Brain microvascular endothelial cell (primary cell): Measurements from ENCODE around the gene CLDN16.

Experiments used
- DNase-seq: peaks from one replicate; pipeline ENCODE4 v3.0.0-alpha.2; 2020
- H3K27ac ChIP-seq: fragments of 250-450 bp; sonication (Bioruptor Pico); 2 replicates; pipeline ENCODE4 v1.5.1; 2020; ENCODE audit warnings: mild to moderate bottlenecking, moderate library complexity
- H3K27me3 ChIP-seq: fragments of 250-450 bp; sonication (Bioruptor Pico); replicated peaks from 2 replicates; pipeline ENCODE4 v1.5.1; 2020; ENCODE audit warnings: mild to moderate bottlenecking
- H3K36me3 ChIP-seq: fragments of 250-450 bp; sonication (Bioruptor Pico); replicated peaks from 2 replicates; pipeline ENCODE4 v1.5.1; 2020; ENCODE audit warnings: mild to moderate bottlenecking
- H3K4me3 ChIP-seq: 2 replicates; pipeline ENCODE4 v1.5.1; 2011; ENCODE audit warnings: low read depth, mild to moderate bottlenecking, control low read depth, low read length, moderate library complexity
- in situ Hi-C: cut with HindIII; loops from 2 replicates; pipeline ENCODE4 v1.10.0; 2017; ENCODE audit warnings: low sequenced_read_pairs, low pct_ligation_motif_present
- TF ChIP-seq, protein P1 (sequence below): IDR thresholded peaks from 2 replicates; pipeline ENCODE4 v1.5.1; 2011; ENCODE audit warnings: low read depth, mild to moderate bottlenecking, moderate library complexity, low read length, control low read depth, inconsistent platforms; ENCODE audit errors: missing control alignments

The CLDN16 gene

DNA sequence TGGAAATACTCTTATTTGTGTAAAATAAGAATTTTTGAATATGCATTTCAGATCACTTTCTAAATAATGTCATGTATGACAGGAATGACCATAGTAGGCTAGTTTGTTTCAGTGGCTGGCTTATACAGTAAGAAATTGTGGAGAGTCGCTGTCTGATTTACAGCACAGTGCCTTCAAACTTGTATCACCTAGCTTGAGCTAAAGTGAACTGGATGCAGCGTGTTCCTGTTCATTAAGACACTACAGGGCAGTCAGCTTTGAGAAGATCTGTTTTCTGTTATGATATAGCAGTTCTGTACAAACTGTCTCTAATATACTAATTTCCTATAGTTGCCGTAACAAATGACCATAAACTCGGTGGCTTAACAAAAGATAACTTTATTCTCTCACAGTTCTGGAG, 9.9 kb downstream of the CLDN16 start:
- Histone ChIP-seq H3K4me3 (no peak overlapping the region), H3K27ac (no peak overlapping the region), H3K27me3 (no peaks in the 10 kb centered on the region), H3K36me3 (no peaks in the 10 kb centered on the region)
- TF ChIP-seq, protein P1, sequence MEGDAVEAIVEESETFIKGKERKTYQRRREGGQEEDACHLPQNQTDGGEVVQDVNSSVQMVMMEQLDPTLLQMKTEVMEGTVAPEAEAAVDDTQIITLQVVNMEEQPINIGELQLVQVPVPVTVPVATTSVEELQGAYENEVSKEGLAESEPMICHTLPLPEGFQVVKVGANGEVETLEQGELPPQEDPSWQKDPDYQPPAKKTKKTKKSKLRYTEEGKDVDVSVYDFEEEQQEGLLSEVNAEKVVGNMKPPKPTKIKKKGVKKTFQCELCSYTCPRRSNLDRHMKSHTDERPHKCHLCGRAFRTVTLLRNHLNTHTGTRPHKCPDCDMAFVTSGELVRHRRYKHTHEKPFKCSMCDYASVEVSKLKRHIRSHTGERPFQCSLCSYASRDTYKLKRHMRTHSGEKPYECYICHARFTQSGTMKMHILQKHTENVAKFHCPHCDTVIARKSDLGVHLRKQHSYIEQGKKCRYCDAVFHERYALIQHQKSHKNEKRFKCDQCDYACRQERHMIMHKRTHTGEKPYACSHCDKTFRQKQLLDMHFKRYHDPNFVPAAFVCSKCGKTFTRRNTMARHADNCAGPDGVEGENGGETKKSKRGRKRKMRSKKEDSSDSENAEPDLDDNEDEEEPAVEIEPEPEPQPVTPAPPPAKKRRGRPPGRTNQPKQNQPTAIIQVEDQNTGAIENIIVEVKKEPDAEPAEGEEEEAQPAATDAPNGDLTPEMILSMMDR: no peak
- DNase-seq: no peak
- in situ Hi-C loops: no loop called here

DNA sequence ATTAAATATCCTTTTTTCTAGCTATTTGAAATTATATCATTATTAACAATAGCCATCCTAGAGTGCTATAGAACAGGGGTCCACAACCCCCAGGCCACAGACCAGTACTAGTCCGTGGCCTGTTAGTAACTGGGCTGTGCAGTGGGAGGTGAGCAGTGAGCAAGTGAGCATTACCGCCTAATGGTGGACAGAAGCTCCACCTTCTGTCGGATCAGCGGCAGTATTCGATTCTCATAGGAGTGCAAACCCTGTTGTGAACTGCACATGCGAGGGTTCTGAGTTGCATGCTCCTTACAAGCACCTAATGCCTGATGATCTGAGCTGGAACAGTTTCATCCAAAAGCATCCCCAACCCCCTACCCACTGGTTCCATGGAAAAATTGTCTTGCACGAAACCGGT, 11.7 kb downstream of the CLDN16 start:
- TF ChIP-seq, protein P1: no peak
- DNase-seq: no peak
- Histone ChIP-seq H3K27ac (no peak overlapping the region), H3K4me3 (no peak overlapping the region), H3K36me3 (no peaks in the 10 kb centered on the region), H3K27me3 (no peaks in the 10 kb centered on the region)
- in situ Hi-C loops: no loop called here

DNA sequence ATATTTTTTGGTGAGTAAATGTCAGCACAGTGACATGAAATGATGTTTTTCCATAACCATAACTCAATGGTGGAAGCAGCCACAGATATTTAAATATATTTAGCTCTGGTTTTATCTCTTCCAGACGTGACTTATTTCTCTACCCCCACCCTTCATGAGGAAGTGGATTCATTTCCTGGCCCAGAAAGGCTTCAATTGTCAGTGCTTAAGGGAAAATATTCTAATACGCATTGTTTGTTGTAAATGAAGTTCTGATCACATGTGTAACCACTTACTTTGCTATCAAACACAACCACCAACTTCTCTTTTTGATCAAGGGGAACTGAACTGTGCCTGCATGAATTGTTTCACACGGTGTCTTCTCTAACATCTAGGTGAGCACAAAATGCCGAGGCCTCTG, 14.0 kb downstream of the CLDN16 start:
- TF ChIP-seq, protein P1: no peak
- Histone ChIP-seq H3K36me3 (no peaks in the 10 kb centered on the region), H3K27ac (no peak overlapping the region), H3K27me3 (no peaks in the 10 kb centered on the region), H3K4me3 (no peak overlapping the region)
- in situ Hi-C loops: no loop called here
- no peak for DNase-seq

DNA sequence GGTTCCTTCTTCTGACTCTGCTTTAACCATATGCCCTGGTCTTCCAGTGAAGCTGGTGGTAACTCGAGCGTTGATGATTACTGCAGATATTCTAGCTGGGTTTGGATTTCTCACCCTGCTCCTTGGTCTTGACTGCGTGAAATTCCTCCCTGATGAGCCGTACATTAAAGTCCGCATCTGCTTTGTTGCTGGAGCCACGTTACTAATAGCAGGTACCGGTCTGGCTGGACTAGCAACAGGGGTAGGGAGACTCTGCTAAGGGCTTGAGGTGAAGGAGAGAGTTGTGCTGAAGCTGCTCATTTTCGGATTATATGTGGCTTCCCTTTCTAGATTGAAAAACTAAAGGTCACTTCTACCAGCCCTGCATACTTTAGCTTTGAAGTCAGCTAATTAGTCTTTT, 16.8 kb downstream of the CLDN16 start:
- DNase-seq: no peak
- no peaks in the 10 kb centered on the region for H3K27me3 ChIP-seq
- no peaks in the 10 kb centered on the region for H3K36me3 ChIP-seq
- H3K4me3 ChIP-seq: no peak overlapping the region
- TF ChIP-seq, protein P1: no peak
- H3K27ac ChIP-seq: no peak overlapping the region
- in situ Hi-C loops: no loop called here

DNA sequence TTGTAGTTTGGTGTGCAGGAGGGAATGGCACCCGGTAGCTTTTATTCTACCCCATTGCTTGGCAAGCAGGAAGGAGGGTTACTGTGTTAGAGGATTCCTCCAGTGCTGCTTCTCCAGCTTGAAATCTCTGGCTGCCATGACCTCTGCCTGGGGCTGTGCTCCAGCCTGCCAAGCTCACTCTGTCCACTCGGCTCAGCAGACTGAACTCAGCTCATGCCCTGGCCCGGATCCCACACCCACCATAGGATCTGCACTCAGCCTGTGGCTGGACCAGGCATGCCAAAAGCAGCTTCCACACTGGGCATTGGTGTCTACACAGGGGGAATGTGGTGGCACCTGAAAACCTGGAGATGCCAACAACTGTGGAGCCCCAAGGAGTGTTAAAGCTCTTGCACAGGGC, 26.3 kb downstream of the CLDN16 start:
- in situ Hi-C loops: no loop called here
- H3K4me3 ChIP-seq: no peak overlapping the region
- TF ChIP-seq, protein P1: no peak
- H3K27ac ChIP-seq: no peak overlapping the region
- no peak for DNase-seq
- no peaks in the 10 kb centered on the region for H3K27me3 ChIP-seq
- no peaks in the 10 kb centered on the region for H3K36me3 ChIP-seq

DNA sequence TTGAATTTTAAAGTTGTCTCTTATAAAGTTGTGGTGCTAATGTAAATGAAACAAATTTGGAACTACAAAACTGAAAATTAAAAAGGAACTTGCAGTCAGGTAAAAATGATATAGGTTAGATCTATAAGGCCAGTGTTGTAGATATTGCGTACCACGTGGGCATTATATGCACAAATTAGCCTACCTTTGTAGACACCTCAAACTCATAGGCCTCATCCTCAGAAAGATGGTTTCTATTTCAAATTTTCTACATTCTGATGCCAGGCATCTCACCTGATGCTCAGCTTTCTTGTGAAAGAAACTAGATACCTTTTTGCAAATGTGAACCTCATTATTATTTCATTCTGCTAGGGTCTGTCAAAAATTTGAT, 36.1 kb downstream of the CLDN16 start:
- no peak overlapping the region for H3K4me3 ChIP-seq
- H3K27me3 ChIP-seq: no peaks in the 10 kb centered on the region
- H3K36me3 ChIP-seq: no peaks in the 10 kb centered on the region
- H3K27ac ChIP-seq: no peak overlapping the region
- DNase-seq: no peak
- in situ Hi-C loops: no loop called here
- TF ChIP-seq, protein P1: no peak
